Tibial nerve (tissue), 3 donors: ENCODE data around the gene ZNF658.
"Not testable (repeated sequence)": the region's sequence is repeated elsewhere in the genome, so short reads cannot be mapped to it uniquely, and the experiment has no call there.

Source experiments
- POLR2A ChIP-seq, 2 donors: fragments of 450-650 bp; IDR thresholded peaks; one replicate each; pipeline ENCODE4 v1.6.1; 2017; ENCODE audit warnings: antibody characterized with exemption in 2 of 2, mild to moderate bottlenecking in 2 of 2, moderate library complexity in 2 of 2
- TF ChIP-seq, protein P1 (sequence below), 5 experiments: fragments of 200-600 bp in 3 of 5; fragments of 450-650 bp in 2 of 5; sonication (generic) in 3 of 5; IDR thresholded peaks; one replicate each; pipeline ENCODE4 v1.5.1; 2016 to 2019; ENCODE audit warnings: antibody characterized with exemption in 5 of 5, mild to moderate bottlenecking in 3 of 5, moderate library complexity in 2 of 5

DNA sequence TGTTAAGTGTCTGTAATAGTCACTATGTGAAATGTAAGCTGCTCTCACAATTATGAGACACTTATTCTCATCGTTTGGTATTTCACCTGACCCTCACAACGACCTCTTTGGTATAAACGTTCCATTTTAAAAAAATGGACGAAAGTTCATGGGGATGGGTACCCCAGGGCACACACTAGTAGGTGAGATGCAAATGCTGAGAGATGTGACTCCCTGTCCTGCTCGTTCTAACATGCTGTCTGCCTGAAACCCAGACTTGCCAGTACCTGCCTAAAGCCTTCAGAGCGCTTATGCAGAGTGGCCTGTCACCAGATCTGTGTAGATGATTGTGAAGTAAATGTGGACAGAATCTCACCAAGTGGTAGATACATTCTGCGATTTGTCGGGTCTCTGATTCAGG, 616 bp downstream of the ZNF658 start:
- not testable (repeated sequence) for TF ChIP-seq POLR2A (IDR thresholded peaks at IDR 0.05)
- TF ChIP-seq, protein P1, sequence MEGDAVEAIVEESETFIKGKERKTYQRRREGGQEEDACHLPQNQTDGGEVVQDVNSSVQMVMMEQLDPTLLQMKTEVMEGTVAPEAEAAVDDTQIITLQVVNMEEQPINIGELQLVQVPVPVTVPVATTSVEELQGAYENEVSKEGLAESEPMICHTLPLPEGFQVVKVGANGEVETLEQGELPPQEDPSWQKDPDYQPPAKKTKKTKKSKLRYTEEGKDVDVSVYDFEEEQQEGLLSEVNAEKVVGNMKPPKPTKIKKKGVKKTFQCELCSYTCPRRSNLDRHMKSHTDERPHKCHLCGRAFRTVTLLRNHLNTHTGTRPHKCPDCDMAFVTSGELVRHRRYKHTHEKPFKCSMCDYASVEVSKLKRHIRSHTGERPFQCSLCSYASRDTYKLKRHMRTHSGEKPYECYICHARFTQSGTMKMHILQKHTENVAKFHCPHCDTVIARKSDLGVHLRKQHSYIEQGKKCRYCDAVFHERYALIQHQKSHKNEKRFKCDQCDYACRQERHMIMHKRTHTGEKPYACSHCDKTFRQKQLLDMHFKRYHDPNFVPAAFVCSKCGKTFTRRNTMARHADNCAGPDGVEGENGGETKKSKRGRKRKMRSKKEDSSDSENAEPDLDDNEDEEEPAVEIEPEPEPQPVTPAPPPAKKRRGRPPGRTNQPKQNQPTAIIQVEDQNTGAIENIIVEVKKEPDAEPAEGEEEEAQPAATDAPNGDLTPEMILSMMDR (IDR thresholded peaks at IDR 0.05) = not testable (repeated sequence)
